AG04450 (cell line): ENCODE data around the gene NHEJ1. TPM values are rescaled to one million over a fixed set of nuclear protein-coding genes. Genes with fewer than 3 reads are reported as not detected.

Experiments
- CTCF ChIA-PET: fragments of 300-600, 350-600 bp; formaldehyde crosslinking; extraction: SDS; loops from one replicate; lab custom pipeline; 2022; ENCODE audit warnings: antibody characterized with exemption, inconsistent platforms; lab: Charles Lee
- POLR2A ChIA-PET: fragments of 350-600 bp; formaldehyde crosslinking; extraction: SDS; loops from one replicate; lab custom pipeline; 2021; ENCODE audit warnings: antibody characterized with exemption, inconsistent platforms; lab: Yijun Ruan, JAX
- DNase-seq: peaks from one replicate; pipeline ENCODE4 v3.0.0-alpha.2; 2011; ENCODE audit warnings: low read depth, low spot score
- H3K27ac ChIP-seq: one replicate; pipeline ENCODE4 v1.5.1; 2012; ENCODE audit warnings: low read depth, low read length, control low read depth
- H3K27me3 ChIP-seq: one replicate; pipeline ENCODE4 v1.6.0; 2012; ENCODE audit warnings: low read length; ENCODE audit not compliant: control insufficient read depth, insufficient read depth
- H3K4me3 ChIP-seq: 2 replicates; pipeline ENCODE4 v1.5.1; 2011; ENCODE audit warnings: mild to moderate bottlenecking, low read depth, low read length, control low read depth
- H3K9me3 ChIP-seq: 2 replicates; pipeline ENCODE4 v1.5.1; 2012; ENCODE audit warnings: low read length; ENCODE audit not compliant: control insufficient read depth, insufficient read depth
- CTCF ChIP-seq: IDR thresholded peaks from 2 replicates; pipeline ENCODE4 v1.5.1; 2011; ENCODE audit warnings: low read depth, low read length, control low read depth, inconsistent platforms
- polyA plus RNA-seq: library from polyadenylated mRNA; depleted of rRNA; stranded (reverse); fragments of >200 nt; gene quantifications from 2 replicates; pipeline ENCODE4 v1.2.3, GENCODE V29; 2011

Gene NHEJ1
- polyA plus RNA-seq, 1 experiment: 21.9 TPM

GRCh38 chr2:219175486-219175885, 14.9 kb upstream of the NHEJ1 start:
- no peaks in the 10 kb centered on the region; the same call in 1 of the 2 replicates for H3K9me3 ChIP-seq
- CTCF ChIA-PET: interaction anchor here (0.6 to 5.0 kb wide), 10 partner anchors 9 to 226 kb away, joined by 3 to 50 read pairs (median 4); partner anchors contain the start of gene ZFAND2B
- no peaks in the 10 kb centered on the region for H3K27me3 ChIP-seq
- H3K27ac ChIP-seq: no peak overlapping the region
- DNase-seq: no peak
- no peak for TF ChIP-seq CTCF
- POLR2A ChIA-PET: interaction anchor here (1.2 kb wide), 1 partner anchor 17 kb away, joined by 3 read pairs; no protein-coding TSS in a partner anchor
- H3K4me3 ChIP-seq: peak overlapping the region; percentile 94

GRCh38 chr2:219174801-219175200, 14.2 kb upstream of the NHEJ1 start:
- H3K27ac ChIP-seq: no peak overlapping the region
- no peak for TF ChIP-seq CTCF
- no peaks in the 10 kb centered on the region; the same call in 1 of the 2 replicates for H3K9me3 ChIP-seq
- no peaks in the 10 kb centered on the region for H3K27me3 ChIP-seq
- no peak for DNase-seq
- CTCF ChIA-PET: interaction anchor here (1.3 to 5.0 kb wide), 4 partner anchors 15 to 145 kb away, joined by 4 to 50 read pairs (median 8); partner anchors contain the start of gene NHEJ1
- POLR2A ChIA-PET: no interaction called here
- H3K4me3 ChIP-seq: no peak overlapping the region

GRCh38 chr2:219174146-219174545, 13.5 kb upstream of the NHEJ1 start:
- H3K27me3 ChIP-seq: no peaks in the 10 kb centered on the region
- H3K4me3 ChIP-seq: no peak overlapping the region
- CTCF ChIA-PET: interaction anchor here (1.3 to 5.0 kb wide), 3 partner anchors 15 to 120 kb away, joined by 7 to 50 read pairs (median 8); partner anchors contain the start of gene NHEJ1
- H3K9me3 ChIP-seq: no peaks in the 10 kb centered on the region; the same call in 1 of the 2 replicates
- TF ChIP-seq CTCF: no peak
- POLR2A ChIA-PET: no interaction called here
- no peak overlapping the region for H3K27ac ChIP-seq
- DNase-seq: no peak

- DNase-seq: no peak
- ChIA-PET CTCF (interaction anchor here (1.4 to 5.0 kb wide), 3 partner anchors 13 to 121 kb away, joined by 3 to 50 read pairs (median 40); partner anchors contain the start of gene NHEJ1), POLR2A (no interaction called here)
- Histone ChIP-seq H3K27ac (no peak overlapping the region), H3K27me3 (no peaks in the 10 kb centered on the region), H3K9me3 (no peaks in the 10 kb centered on the region; the same call in 1 of the 2 replicates), H3K4me3 (no peak overlapping the region)
- TF ChIP-seq CTCF: no peak
These were observed 12.6 kb upstream of the NHEJ1 start for GRCh38 chr2:219173176-219173575.
